SK-N-SH (cell line): Measurements from ENCODE around the gene SSC4D. TPM values are rescaled to one million over a fixed set of nuclear protein-coding genes. Genes with fewer than 3 reads are reported as not detected.
A peak's percentile ranks its signal among the peaks of the same experiment; 100 is the strongest.

ENCODE experiments used
- CTCF ChIA-PET: fragments of 300-600, 350-600 bp; formaldehyde crosslinking; extraction: SDS; loops from one replicate; lab custom pipeline; 2021; lab: Yijun Ruan, JAX
- POLR2A ChIA-PET: fragments of 350-600 bp; sonication (Branson Sonifier 250); formaldehyde crosslinking; extraction: SDS; loops from one replicate; lab custom pipeline; 2020; ENCODE audit warnings: antibody characterized with exemption, inconsistent platforms; lab: Yijun Ruan, JAX
- DNase-seq: peaks from one replicate; pipeline ENCODE4 v3.0.0; 2012
- H2AFZ ChIP-seq: fragments of 200-600 bp; sonication (generic); 2 replicates; pipeline ENCODE4 v1.8.1; 2016; ENCODE audit warnings: antibody characterized with exemption, mild to moderate bottlenecking, low read depth
- H3F3A ChIP-seq: fragments of 200-600 bp; sonication (generic); replicated peaks from 2 replicates; pipeline ENCODE3; 2016; ENCODE audit warnings: antibody characterized with exemption, mild to moderate bottlenecking; ENCODE audit not compliant: insufficient read depth
- H3K27ac ChIP-seq, 2 experiments: fragments of 200-500 bp in 1 of 2; fragments of 200-600 bp in 1 of 2; sonication (Bioruptor generic) in 1 of 2; sonication (generic), shearing (Covaris generic) in 1 of 2; 2 replicates each; pipeline versions ENCODE4 v1.5.1 to v1.6.1; 2014 to 2016; ENCODE audit warnings: low read depth in 2 of 2, inconsistent platforms in 1 of 2, low read length in 1 of 2, mild to moderate bottlenecking in 1 of 2, mixed read lengths in 1 of 2
- H3K27me3 ChIP-seq: fragments of 200-600 bp; sonication (generic), shearing (Covaris generic); 2 replicates; pipeline ENCODE4 v1.6.1; 2016; ENCODE audit warnings: mixed run types; ENCODE audit not compliant: insufficient read depth
- H3K36me3 ChIP-seq, 2 experiments: fragments of 200-500 bp in 1 of 2; fragments of 200-600 bp in 1 of 2; sonication (Bioruptor generic) in 1 of 2; sonication (generic) in 1 of 2; replicated peaks in 1 of 2; 2 replicates each; pipeline versions ENCODE3 to v1.5.1; 2014 to 2016; ENCODE audit warnings: low read length in 1 of 2, mild to moderate bottlenecking in 1 of 2; ENCODE audit not compliant: insufficient read depth in 2 of 2, control insufficient read depth in 1 of 2
- H3K4me1 ChIP-seq, 2 experiments: fragments of 200-500 bp in 1 of 2; fragments of 200-600 bp in 1 of 2; sonication (Bioruptor generic) in 1 of 2; sonication (generic), shearing (Covaris generic) in 1 of 2; 2 replicates each; pipeline versions ENCODE4 v1.5.1 to v1.6.1; 2014 to 2016; ENCODE audit warnings: low read depth in 1 of 2, low read length in 1 of 2, mixed run types in 1 of 2; ENCODE audit not compliant: insufficient read depth in 2 of 2, control insufficient read depth in 1 of 2
- H3K4me2 ChIP-seq: fragments of 200-600 bp; sonication (generic), shearing (Covaris generic); 2 replicates; pipeline ENCODE4 v1.6.1; 2017; ENCODE audit warnings: mixed run types
- H3K4me3 ChIP-seq, 2 experiments: fragments of 200-500 bp in 1 of 2; fragments of 200-600 bp in 1 of 2; sonication (Bioruptor generic) in 1 of 2; sonication (generic), shearing (Covaris generic) in 1 of 2; 2 replicates each; pipeline versions ENCODE4 v1.5.1 to v1.8.1; 2014 to 2016; ENCODE audit warnings: low read depth in 2 of 2, inconsistent platforms in 1 of 2, low read length in 1 of 2, mild to moderate bottlenecking in 1 of 2, mixed read lengths in 1 of 2, moderate library complexity in 1 of 2
- H3K79me2 ChIP-seq: fragments of 200-600 bp; sonication (generic); 2 replicates; pipeline ENCODE4 v1.8.1; 2017; ENCODE audit warnings: mild to moderate bottlenecking; ENCODE audit not compliant: insufficient read depth
- H3K9ac ChIP-seq: fragments of 200-600 bp; sonication (generic); 2 replicates; pipeline ENCODE4 v1.6.1; 2017; ENCODE audit warnings: mixed run types
- H3K9me2 ChIP-seq: fragments of 200-600 bp; sonication (generic); 2 replicates; pipeline ENCODE4 v1.6.1; 2017; ENCODE audit warnings: mixed run types
- H3K9me3 ChIP-seq: fragments of 200-600 bp; sonication (generic); 2 replicates; pipeline ENCODE4 v1.6.1; 2017; ENCODE audit warnings: mixed run types, mild to moderate bottlenecking, moderate library complexity
- H4K20me1 ChIP-seq: fragments of 200-600 bp; sonication (generic); 2 replicates; pipeline ENCODE4 v1.6.1; 2017; ENCODE audit warnings: mild to moderate bottlenecking, mixed run types; ENCODE audit not compliant: insufficient read depth
- CHD2 ChIP-seq: fragments of 150-350 bp; IDR thresholded peaks from 2 replicates; pipeline ENCODE4 v1.6.1; 2018; ENCODE audit warnings: low read length; ENCODE audit not compliant: partially characterized antibody
- ELF1 ChIP-seq: IDR thresholded peaks from 2 replicates; pipeline ENCODE4 v1.4.0; 2012
- FOSL2 ChIP-seq: IDR thresholded peaks from 2 replicates; pipeline ENCODE4 v1.4.0; 2012; ENCODE audit warnings: low read depth, mild to moderate bottlenecking, moderate library complexity, borderline replicate concordance
- FOXJ3 ChIP-seq: sonication (generic); formaldehyde crosslinking; IDR thresholded peaks from 2 replicates; pipeline ENCODE4 v1.5.1; 2020; ENCODE audit warnings: mild to moderate bottlenecking, missing genetic modification reagents
- FOXM1 ChIP-seq: IDR thresholded peaks from 2 replicates; pipeline ENCODE4 v1.4.0; 2012; ENCODE audit warnings: low read depth, mild to moderate bottlenecking
- GABPA ChIP-seq: IDR thresholded peaks from 2 replicates; pipeline ENCODE4 v1.4.0; 2012; ENCODE audit warnings: low read depth, mild to moderate bottlenecking
- RAD21 ChIP-seq: IDR thresholded peaks from 2 replicates; pipeline ENCODE4 v1.6.1; 2012; ENCODE audit warnings: mild to moderate bottlenecking, low read length
- RFX5 ChIP-seq: IDR thresholded peaks from 2 replicates; pipeline ENCODE4 v1.6.1; 2012; ENCODE audit warnings: mild to moderate bottlenecking, improper control_type of control experiment, low read length
- RXRA ChIP-seq: IDR thresholded peaks from 2 replicates; pipeline ENCODE4 v1.4.0; 2012; ENCODE audit warnings: low read depth, mild to moderate bottlenecking, borderline replicate concordance
- SIN3A ChIP-seq: IDR thresholded peaks from 2 replicates; pipeline ENCODE4 v1.6.1; 2012; ENCODE audit warnings: low read depth, mild to moderate bottlenecking, low read length, moderate library complexity, borderline replicate concordance
- SMC3 ChIP-seq: IDR thresholded peaks from 2 replicates; pipeline ENCODE4 v1.6.1; 2012; ENCODE audit warnings: low read depth, low read length, improper control_type of control experiment
- TAF1 ChIP-seq: IDR thresholded peaks from 2 replicates; pipeline ENCODE4 v1.6.1; 2012; ENCODE audit warnings: low read depth, mild to moderate bottlenecking, low read length, moderate library complexity, borderline replicate concordance
- TCF12 ChIP-seq: IDR thresholded peaks from 2 replicates; pipeline ENCODE4 v1.4.0; 2012
- TEAD4 ChIP-seq: IDR thresholded peaks from 2 replicates; pipeline ENCODE4 v1.4.0; 2012; ENCODE audit warnings: mild to moderate bottlenecking, borderline replicate concordance; ENCODE audit not compliant: insufficient read depth
- WGBS: methylation state at CpG from one replicate; pipeline ENCODE4 v1.1.6; 2017; ENCODE audit warnings: low lambda C conversion rate; 5-methylcytosine and 5-hydroxymethylcytosine counted together
- polyA plus RNA-seq, 3 experiments: library from polyadenylated mRNA; depleted of rRNA; stranded (reverse); fragments of >200 nt; gene quantifications; 2 replicates each; pipeline ENCODE4 v1.2.3, GENCODE V29; 2012
- TF ChIP-seq, protein P1 (sequence below): IDR thresholded peaks from 2 replicates; pipeline ENCODE4 v1.4.0; 2012; ENCODE audit warnings: low read depth, borderline replicate concordance
- TF ChIP-seq, protein P2 (sequence below): fragments of 200-600 bp; sonication (generic); IDR thresholded peaks from 2 replicates; pipeline ENCODE4 v1.6.1; 2017; ENCODE audit warnings: antibody characterized with exemption, mild to moderate bottlenecking, moderate library complexity
- TF ChIP-seq, protein P3 (sequence below): fragments of 150-350 bp; IDR thresholded peaks from 2 replicates; pipeline ENCODE4 v1.6.1; 2017; ENCODE audit warnings: antibody characterized with exemption, low read length, low read depth, borderline replicate concordance
- TF ChIP-seq, protein P4 (sequence below): IDR thresholded peaks from 2 replicates; pipeline ENCODE4; 2012

SSC4D gene
- polyA plus RNA-seq, 1 of the 3 experiments (the other 2 are of a cell fraction), result 2.0 TPM

DNA sequence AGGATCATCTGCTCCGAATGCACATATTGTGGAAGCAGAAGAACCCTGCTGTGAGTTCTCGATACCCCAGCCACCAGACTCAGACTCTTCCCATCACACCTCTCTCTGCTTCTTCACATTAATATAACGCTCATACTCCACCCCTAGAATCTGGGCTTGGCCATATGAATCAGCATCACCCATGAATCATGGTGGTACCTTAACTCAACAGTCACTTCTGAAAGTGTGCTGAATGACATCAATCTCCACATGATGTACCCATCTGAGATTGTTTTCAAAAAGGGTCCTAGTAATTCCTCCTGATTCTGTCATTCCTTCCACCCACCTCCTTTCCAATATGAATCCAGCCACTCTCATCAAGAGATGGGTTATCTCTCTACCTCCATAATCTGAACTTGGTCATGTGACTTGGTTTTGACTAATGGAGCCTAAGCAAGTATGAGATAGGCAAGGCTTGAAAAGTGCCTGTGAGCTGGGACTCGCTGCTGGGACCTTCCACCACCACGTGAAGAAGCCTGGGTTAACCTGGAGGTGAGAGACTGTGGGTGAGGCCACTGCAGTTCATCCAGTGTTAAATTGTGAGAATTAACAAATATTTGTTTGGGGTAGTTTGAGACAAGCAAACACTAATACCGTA, 66.1 kb downstream of the SSC4D start:
- no peak overlapping the region for H3K9ac ChIP-seq
- peaks cover 99% of the 10 kb centered on the region for H4K20me1 ChIP-seq
- peaks cover 100% of the 10 kb centered on the region for H3K79me2 ChIP-seq
- peaks cover 51% of the 10 kb centered on the region for H3F3A ChIP-seq
- no peak overlapping the region for H2AFZ ChIP-seq
- ChIA-PET POLR2A (interaction anchor here (1.1 kb wide), 1 partner anchor 15 kb away, joined by 6 read pairs; the partner anchor contains the start of gene YWHAG), CTCF (interaction anchor here (0.9 to 1.4 kb wide), 3 partner anchors 10 to 12 kb away, joined by 3 read pairs; no protein-coding TSS in a partner anchor)
- 93% methylated on average over 6 of the region's 6 CpGs for WGBS
- H3K36me3 ChIP-seq, result peaks cover 62 to 89% of the 10 kb centered on the region in 2 experiments
- TF ChIP-seq, protein P1, sequence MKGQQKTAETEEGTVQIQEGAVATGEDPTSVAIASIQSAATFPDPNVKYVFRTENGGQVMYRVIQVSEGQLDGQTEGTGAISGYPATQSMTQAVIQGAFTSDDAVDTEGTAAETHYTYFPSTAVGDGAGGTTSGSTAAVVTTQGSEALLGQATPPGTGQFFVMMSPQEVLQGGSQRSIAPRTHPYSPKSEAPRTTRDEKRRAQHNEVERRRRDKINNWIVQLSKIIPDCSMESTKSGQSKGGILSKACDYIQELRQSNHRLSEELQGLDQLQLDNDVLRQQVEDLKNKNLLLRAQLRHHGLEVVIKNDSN, result peak; percentile 42; the same call in 1 of the 2 replicates
- no peak for TF ChIP-seq SIN3A
- no peak for TF ChIP-seq RXRA
- peak; percentile 29; the same call in 1 of the 2 replicates for TF ChIP-seq FOSL2
- no peak overlapping the region for H3K4me2 ChIP-seq
- H3K4me1 ChIP-seq, result peaks cover 5 to 13% of the 10 kb centered on the region in 2 experiments
- no peak overlapping the region for H3K4me3 ChIP-seq
- H3K27me3 ChIP-seq, result no peaks in the 10 kb centered on the region
- DNase-seq, result no peak
- H3K9me2 ChIP-seq, result no peaks in the 10 kb centered on the region
- H3K9me3 ChIP-seq, result no peaks in the 10 kb centered on the region
- H3K27ac ChIP-seq, result no peak overlapping the region

DNA sequence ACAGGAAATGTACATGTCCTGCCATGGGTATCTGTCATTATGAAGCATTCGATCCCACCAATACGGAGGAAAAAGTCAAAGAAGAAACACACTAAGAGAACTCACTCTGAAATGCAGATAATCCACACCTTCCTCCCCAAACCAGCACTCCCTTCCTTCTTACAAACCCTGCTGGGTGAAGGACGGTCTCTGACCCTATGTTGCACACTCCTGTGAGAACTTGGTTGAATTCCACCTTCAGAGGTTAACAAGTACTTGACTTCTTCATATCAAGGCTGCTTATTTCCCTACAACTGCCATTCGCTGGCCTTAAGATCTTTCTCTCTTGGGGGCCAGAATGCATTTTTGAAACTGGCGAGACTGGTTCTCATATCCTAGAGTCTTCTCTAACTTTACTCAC, 67.3 kb downstream of the SSC4D start:
- ChIA-PET CTCF (interaction anchor here (0.7 to 1.5 kb wide), 3 partner anchors 14 to 164 kb away, joined by 3 to 4 read pairs (median 3); partner anchors contain the start of gene YWHAG), POLR2A (no interaction called here)
- no peaks in the 10 kb centered on the region for H3K27me3 ChIP-seq
- DNase-seq, result no peak
- peaks cover 55 to 77% of the 10 kb centered on the region in 2 experiments for H3K36me3 ChIP-seq
- TF ChIP-seq, protein P2, sequence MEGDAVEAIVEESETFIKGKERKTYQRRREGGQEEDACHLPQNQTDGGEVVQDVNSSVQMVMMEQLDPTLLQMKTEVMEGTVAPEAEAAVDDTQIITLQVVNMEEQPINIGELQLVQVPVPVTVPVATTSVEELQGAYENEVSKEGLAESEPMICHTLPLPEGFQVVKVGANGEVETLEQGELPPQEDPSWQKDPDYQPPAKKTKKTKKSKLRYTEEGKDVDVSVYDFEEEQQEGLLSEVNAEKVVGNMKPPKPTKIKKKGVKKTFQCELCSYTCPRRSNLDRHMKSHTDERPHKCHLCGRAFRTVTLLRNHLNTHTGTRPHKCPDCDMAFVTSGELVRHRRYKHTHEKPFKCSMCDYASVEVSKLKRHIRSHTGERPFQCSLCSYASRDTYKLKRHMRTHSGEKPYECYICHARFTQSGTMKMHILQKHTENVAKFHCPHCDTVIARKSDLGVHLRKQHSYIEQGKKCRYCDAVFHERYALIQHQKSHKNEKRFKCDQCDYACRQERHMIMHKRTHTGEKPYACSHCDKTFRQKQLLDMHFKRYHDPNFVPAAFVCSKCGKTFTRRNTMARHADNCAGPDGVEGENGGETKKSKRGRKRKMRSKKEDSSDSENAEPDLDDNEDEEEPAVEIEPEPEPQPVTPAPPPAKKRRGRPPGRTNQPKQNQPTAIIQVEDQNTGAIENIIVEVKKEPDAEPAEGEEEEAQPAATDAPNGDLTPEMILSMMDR, result no peak
- TF ChIP-seq TCF12, result no peak
- no peak for TF ChIP-seq TAF1
- no peak for TF ChIP-seq SMC3
- TF ChIP-seq, protein P3, sequence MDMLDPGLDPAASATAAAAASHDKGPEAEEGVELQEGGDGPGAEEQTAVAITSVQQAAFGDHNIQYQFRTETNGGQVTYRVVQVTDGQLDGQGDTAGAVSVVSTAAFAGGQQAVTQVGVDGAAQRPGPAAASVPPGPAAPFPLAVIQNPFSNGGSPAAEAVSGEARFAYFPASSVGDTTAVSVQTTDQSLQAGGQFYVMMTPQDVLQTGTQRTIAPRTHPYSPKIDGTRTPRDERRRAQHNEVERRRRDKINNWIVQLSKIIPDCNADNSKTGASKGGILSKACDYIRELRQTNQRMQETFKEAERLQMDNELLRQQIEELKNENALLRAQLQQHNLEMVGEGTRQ, result no peak
- TF ChIP-seq FOSL2, result no peak
- TF ChIP-seq FOXM1, result no peak
- no peak for TF ChIP-seq SIN3A
- no peak for TF ChIP-seq RFX5
- no peak for TF ChIP-seq RXRA
- TF ChIP-seq FOXJ3, result no peak
- TF ChIP-seq, protein P4, sequence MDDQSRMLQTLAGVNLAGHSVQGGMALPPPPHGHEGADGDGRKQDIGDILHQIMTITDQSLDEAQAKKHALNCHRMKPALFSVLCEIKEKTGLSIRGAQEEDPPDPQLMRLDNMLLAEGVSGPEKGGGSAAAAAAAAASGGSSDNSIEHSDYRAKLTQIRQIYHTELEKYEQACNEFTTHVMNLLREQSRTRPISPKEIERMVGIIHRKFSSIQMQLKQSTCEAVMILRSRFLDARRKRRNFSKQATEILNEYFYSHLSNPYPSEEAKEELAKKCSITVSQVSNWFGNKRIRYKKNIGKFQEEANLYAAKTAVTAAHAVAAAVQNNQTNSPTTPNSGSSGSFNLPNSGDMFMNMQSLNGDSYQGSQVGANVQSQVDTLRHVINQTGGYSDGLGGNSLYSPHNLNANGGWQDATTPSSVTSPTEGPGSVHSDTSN, result no peak
- no peak for TF ChIP-seq CHD2
- TF ChIP-seq RAD21, result no peak
- no peak for TF ChIP-seq GABPA
- no peak for TF ChIP-seq TEAD4
- TF ChIP-seq, protein P1, result no peak
- TF ChIP-seq ELF1, result no peak
- H3K4me2 ChIP-seq, result no peak overlapping the region; the same call in 1 of the 2 replicates
- H3K4me3 ChIP-seq, result no peak overlapping the region
- H3K9me2 ChIP-seq, result no peaks in the 10 kb centered on the region
- H3K79me2 ChIP-seq, result peaks cover 100% of the 10 kb centered on the region
- H3F3A ChIP-seq, result peaks cover 44% of the 10 kb centered on the region
- no peak overlapping the region for H2AFZ ChIP-seq
- H3K4me1 ChIP-seq, result peaks cover 12 to 13% of the 10 kb centered on the region in 2 experiments
- WGBS, result 92% methylated on average over 5 of the region's 5 CpGs
- H3K9ac ChIP-seq, result no peak overlapping the region
- H3K9me3 ChIP-seq, result no peaks in the 10 kb centered on the region
- peak overlapping the region in 1 of 2 experiments; percentile 67; a peak in 1 of 4 replicates for H3K27ac ChIP-seq
- peaks cover 99% of the 10 kb centered on the region for H4K20me1 ChIP-seq
